Right cardiac atrium (tissue), 5 donors: ENCODE results near the gene TTC9B. TPM values are rescaled to one million over a fixed set of nuclear protein-coding genes. Genes with fewer than 3 reads are reported as not detected.

Experiments used
- ATAC-seq, 2 donors: fragments of 200-7000 bp; cut with Tn5 transposase; one replicate each; pipeline versions ENCODE4 v1.8.0 to v1.9.1; 2020; ENCODE audit warnings: moderate library complexity in 2 of 2, mild to moderate bottlenecking in 1 of 2
- DNase-seq, 3 donors: peaks; one replicate each; pipeline ENCODE4 v3.0.0-alpha.2; 2020
- H3K27ac ChIP-seq: one replicate; pipeline ENCODE4 v1.5.1; 2013; ENCODE audit warnings: mild to moderate bottlenecking, low read length, control low read depth, moderate library complexity
- H3K27me3 ChIP-seq: one replicate; pipeline ENCODE4 v1.6.1; 2013; ENCODE audit not compliant: control insufficient read depth, insufficient read depth
- H3K4me1 ChIP-seq: one replicate; pipeline ENCODE4 v1.6.1; 2013; ENCODE audit warnings: low read length; ENCODE audit not compliant: control insufficient read depth, insufficient read depth
- H3K4me3 ChIP-seq: one replicate; pipeline ENCODE4 v1.5.1; 2013; ENCODE audit warnings: low read length, control low read depth
- H3K9me3 ChIP-seq: one replicate; pipeline ENCODE4 v1.6.1; 2013; ENCODE audit warnings: low read length; ENCODE audit not compliant: control insufficient read depth
- WGBS: extraction: QIAGEN DNeasy Blood & Tissue Kit; methylation state at CpG from one replicate; pipeline ENCODE4 v1.1.7; 2013; 5-methylcytosine and 5-hydroxymethylcytosine counted together
- intact Hi-C, 4 donors: fragments of 100-400 bp; cut with DNase I; formaldehyde crosslinking; loops; one replicate each; pipeline versions ENCODE4 v1.11.0 to v1.14.0; 2022 to 2023
- polyA plus RNA-seq: library from polyadenylated mRNA; stranded (reverse); fragments of 200-250 nt; gene quantifications from one replicate; pipeline ENCODE4 v1.2.3, GENCODE V29; 2013
- total RNA-seq, 4 donors: library from RNA; stranded (reverse); fragmentation: NEBNext Ultra II Directional; extraction: Animal tissue kit (Norgen Biotek cat#: 25700); gene quantifications; one replicate each; pipeline ENCODE4 v1.2.1, GENCODE V29; 2021
- donor health status: healthy with polysubstance abuse.
- donor health status: DM: no; HTN: yes; CAD: no.
- donor health status: DM: no; HTN: no; CAD: no.
- donor health status: DM: no; HTN: yes; CAD: no; lungs with severe emphysema.
- donor health status: DM: yes; HTN: yes; CAD: no.

The TTC9B gene
- total and polyA plus RNA-seq, 5 donors = 0.11 TPM; not detected in 4

- ATAC-seq (no peak), DNase-seq (peak in 1 of 3 donors; percentile 40)
- H3K4me1 ChIP-seq = peaks cover 4% of the 10 kb centered on the region
Measured at GRCh38 chr19:40247735-40248262, 29.6 kb upstream of the TTC9B start.

GRCh38 chr19:40247178-40247577 is 29.0 kb upstream of the TTC9B start:
- DNase-seq = peak in 1 of 3 donors; percentile 11
- Histone ChIP-seq H3K4me3 (no peak overlapping the region), H3K27ac (no peak overlapping the region), H3K9me3 (no peaks in the 10 kb centered on the region), H3K4me1 (peaks cover 8% of the 10 kb centered on the region), H3K27me3 (no peaks in the 10 kb centered on the region)
- 86% methylated on average over 6 of the region's 6 CpGs for WGBS
- ATAC-seq = no peak
- intact Hi-C loops = no loop called here

More at GRCh38 chr19:40247735-40248262, 29.6 kb upstream of the TTC9B start:
- Histone ChIP-seq H3K27me3 (no peaks in the 10 kb centered on the region), H3K4me3 (no peak overlapping the region), H3K9me3 (no peaks in the 10 kb centered on the region), H3K27ac (no peak overlapping the region)
- intact Hi-C loops = no loop called here
- 79% methylated on average over 12 of the region's 12 CpGs for WGBS

- peaks cover 9% of the 10 kb centered on the region for H3K4me1 ChIP-seq
- H3K4me3 ChIP-seq = no peak overlapping the region
- no peaks in the 10 kb centered on the region for H3K27me3 ChIP-seq
- ATAC-seq (no peak), DNase-seq (peak in 1 of 3 donors; percentile 35)
- H3K9me3 ChIP-seq = no peaks in the 10 kb centered on the region
- intact Hi-C loops = no loop called here
- H3K27ac ChIP-seq = no peak overlapping the region
- WGBS = 92% methylated on average over 16 of the region's 16 CpGs
Measured at GRCh38 chr19:40246292-40247073, 28.3 kb upstream of the TTC9B start.

DNA sequence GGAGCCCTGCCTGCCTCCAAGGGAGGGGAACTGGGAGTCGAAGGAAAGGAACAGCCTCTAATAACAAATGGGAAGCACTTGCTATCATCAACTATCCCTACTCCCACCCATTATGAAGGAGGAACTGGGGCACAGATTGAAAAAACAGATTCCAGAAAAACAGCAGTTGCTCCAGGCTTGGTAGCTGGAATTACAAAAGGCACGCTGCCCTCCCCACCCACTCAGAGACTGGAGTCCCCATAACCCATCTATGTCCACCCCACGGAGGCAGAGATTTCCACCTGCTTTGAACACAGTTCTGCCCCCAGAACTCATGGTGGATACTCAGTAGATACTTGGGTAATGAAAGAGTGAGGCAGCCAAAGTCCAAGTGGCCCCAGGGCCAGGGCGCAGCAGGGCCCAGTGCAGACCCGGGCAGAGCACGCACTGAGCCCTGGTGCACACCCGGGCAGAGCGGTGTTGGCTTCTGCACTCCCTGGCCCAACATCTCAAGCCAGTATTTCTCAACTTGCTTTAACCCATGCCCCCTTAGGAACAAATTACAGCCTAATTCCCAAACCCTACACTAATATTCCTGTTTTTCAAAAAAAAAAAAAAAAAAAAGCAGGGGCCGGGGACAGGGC is 27.4 kb upstream of the TTC9B start:
- peak in 1 of 3 donors; percentile 46 for DNase-seq
- H3K4me3 ChIP-seq = no peak overlapping the region
- H3K9me3 ChIP-seq = no peaks in the 10 kb centered on the region
- intact Hi-C loops = no loop called here
- no peak for ATAC-seq
- peaks cover 9% of the 10 kb centered on the region for H3K4me1 ChIP-seq
- WGBS = 67% methylated on average over 9 of the region's 9 CpGs
- no peaks in the 10 kb centered on the region for H3K27me3 ChIP-seq
- no peak overlapping the region for H3K27ac ChIP-seq

DNA sequence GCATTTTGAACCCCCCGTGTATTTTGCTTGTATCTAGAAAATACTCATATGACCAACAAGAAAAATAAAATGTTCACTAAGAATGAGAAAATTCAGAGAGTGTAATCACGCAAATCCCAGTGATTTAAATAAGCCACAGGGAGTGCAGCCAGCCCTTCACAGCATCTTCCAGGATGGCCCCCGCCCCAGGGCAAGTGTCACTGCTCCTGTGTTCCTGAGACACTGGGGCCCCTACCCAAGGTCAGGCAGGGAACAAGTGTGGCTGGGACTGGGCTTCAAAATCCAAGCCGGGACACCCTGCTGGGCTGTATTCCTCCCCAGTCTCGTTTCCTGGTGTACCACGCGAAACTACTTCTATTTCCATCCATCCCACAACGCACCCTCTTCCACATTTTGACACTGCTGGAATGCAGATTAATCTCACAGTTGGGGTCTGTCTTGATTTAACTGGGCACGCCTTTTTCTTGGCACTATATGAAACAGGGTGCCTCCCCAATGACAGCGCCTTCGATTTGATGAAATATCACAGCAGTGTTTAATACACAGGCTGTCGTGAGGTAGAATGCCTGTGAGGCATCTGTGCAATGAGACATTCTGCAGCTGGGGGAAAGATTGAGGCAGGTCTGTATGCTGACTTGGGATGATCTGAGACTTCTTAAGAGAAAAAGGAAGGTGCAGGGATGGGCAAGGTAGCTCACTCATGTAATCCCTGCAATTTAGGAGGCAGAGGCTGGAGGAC is 26.6 kb upstream of the TTC9B start:
- Histone ChIP-seq H3K27me3 (no peaks in the 10 kb centered on the region), H3K4me3 (no peak overlapping the region), H3K9me3 (no peaks in the 10 kb centered on the region), H3K4me1 (peaks cover 9% of the 10 kb centered on the region), H3K27ac (no peak overlapping the region)
- WGBS = 69% methylated on average over 12 of the region's 12 CpGs
- DNase-seq (no peak), ATAC-seq (no peak)
- intact Hi-C loops = no loop called here

DNA sequence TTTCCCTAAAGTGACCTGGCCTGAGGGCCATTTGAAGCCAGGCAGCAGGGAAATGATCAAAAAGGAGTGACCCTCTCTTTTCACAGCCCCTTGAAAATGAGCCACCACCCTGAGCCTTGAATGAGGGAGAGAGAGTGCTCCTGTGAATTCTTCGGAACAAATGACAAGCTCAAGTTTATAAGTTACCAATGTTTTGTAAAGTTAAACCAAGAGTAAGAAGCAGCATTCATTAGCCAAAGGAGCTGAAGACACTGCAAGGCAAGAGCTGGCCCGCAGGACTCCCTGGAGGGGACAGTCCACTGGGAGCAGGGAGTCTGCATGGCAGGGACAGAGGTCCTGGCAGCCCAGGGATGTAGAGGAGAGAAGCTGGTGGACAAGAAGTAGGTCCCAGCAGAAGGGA is 25.0 kb upstream of the TTC9B start:
- no peaks in the 10 kb centered on the region for H3K9me3 ChIP-seq
- no peaks in the 10 kb centered on the region for H3K27me3 ChIP-seq
- H3K4me1 ChIP-seq = peaks cover 9% of the 10 kb centered on the region
- 95% methylated on average over 2 of the region's 2 CpGs for WGBS
- ATAC-seq (no peak), DNase-seq (peak in 1 of 3 donors; percentile 33)
- no peak overlapping the region for H3K27ac ChIP-seq
- intact Hi-C loops = no loop called here
- H3K4me3 ChIP-seq = no peak overlapping the region

GRCh38 chr19:40242480-40242879 is 24.3 kb upstream of the TTC9B start:
- Histone ChIP-seq H3K9me3 (no peaks in the 10 kb centered on the region), H3K4me3 (no peak overlapping the region), H3K27ac (peak overlapping the region; percentile 10), H3K27me3 (no peaks in the 10 kb centered on the region), H3K4me1 (peaks cover 9% of the 10 kb centered on the region)
- intact Hi-C loops = no loop called here
- ATAC-seq (peak in 1 of 2 donors; percentile 2), DNase-seq (peak in 1 of 3 donors; percentile 57)
- 70% methylated on average over 12 of the region's 12 CpGs for WGBS

DNA sequence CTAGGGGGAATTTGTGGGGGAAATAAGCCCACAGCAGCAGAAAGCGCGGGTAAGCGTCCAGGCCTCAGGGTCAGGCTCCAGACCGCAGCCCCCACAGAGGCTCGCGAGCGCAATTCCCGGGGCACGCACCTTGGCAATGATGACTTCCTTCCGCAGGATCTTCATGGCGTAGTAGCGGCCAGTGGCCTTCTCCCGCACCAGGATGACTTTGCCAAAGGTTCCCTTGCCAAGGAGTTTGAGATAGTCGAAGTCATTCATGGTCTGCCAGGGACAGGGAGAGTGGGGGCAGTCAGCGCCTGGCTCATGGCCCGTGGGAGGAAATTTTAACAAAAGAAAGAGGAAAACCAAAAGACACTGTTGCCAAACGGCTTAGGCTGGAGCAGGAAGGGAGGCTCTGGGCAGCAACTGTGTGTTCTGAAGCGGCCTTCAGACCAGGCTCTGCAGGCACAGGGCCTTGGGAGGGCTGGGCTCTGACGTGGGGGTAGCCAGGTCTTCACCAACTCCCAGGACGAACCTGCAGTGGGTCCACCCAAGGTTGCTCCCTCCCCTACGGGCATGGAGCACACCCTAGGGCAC is 23.7 kb upstream of the TTC9B start:
- intact Hi-C loops = no loop called here
- Histone ChIP-seq H3K27me3 (no peaks in the 10 kb centered on the region), H3K4me1 (peaks cover 9% of the 10 kb centered on the region), H3K9me3 (no peaks in the 10 kb centered on the region), H3K4me3 (no peak overlapping the region), H3K27ac (peak overlapping the region; percentile 45)
- WGBS = 22% methylated on average over 21 of the region's 21 CpGs
- DNase-seq = peak; percentile 85 to 92 (median 90)
- peak; percentile 90 to 93 for ATAC-seq

DNA sequence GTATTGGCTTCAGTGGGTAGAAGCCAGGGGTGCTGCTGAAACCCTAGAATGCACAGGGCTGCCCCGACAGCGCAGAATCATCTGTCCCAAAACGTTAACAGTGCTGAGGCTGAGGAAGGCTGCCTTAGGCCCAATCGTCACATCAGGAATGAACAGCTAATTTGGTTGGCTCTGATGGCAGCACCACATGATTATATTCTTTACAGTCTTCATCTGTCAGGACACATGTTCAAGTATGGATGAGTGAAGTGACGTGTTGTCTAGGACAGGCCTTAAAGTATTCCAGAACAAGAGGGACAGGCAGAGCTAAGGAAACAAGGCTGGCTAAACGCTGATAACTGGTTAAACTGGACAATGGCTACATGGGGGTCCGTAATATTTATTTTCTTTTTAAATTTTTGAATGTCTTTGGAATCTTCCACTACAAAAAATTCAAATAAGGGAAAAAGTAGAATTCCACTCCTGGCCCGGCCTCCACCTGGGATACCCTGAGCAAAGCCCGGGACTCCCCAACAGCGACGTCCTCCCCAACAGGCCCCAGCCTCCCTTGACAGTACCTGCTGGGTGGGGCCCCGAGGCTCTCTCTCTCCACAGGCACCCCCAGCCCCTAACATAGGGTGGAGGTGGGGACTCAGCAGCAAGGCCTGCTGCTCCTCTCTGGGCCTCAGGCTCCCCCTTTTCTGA is 23.1 kb upstream of the TTC9B start:
- Histone ChIP-seq H3K27ac (peak overlapping the region; percentile 45), H3K4me3 (no peak overlapping the region), H3K9me3 (no peaks in the 10 kb centered on the region), H3K27me3 (no peaks in the 10 kb centered on the region), H3K4me1 (peaks cover 9% of the 10 kb centered on the region)
- DNase-seq (peak in 1 of 3 donors; percentile 61), ATAC-seq (peak in 1 of 2 donors; percentile 12)
- WGBS = 69% methylated on average over 12 of the region's 12 CpGs
- intact Hi-C loops = no loop called here

DNA sequence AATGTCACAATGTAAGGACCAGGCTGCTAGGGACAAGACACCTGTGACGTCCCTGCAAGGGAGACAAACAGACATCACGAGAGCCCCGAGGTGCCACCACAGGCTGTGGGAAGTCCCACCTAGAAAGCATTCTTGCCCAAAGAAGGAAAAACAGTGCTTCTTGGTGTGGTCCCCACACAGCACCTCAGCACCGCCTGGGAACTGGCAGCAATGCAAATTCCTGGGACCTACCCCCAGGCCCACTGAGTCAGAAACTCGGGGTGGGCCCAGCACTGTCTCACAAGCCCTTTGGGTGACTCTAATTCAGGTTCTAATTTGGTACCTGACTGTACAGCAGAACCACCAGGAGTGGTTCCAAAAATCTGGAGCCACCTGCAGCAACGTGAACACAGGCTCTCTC is 22.1 kb upstream of the TTC9B start:
- H3K4me1 ChIP-seq = peaks cover 7% of the 10 kb centered on the region
- ATAC-seq (no peak), DNase-seq (peak in 1 of 3 donors; percentile 6)
- H3K9me3 ChIP-seq = no peaks in the 10 kb centered on the region
- WGBS = 90% methylated on average over 6 of the region's 6 CpGs
- H3K27me3 ChIP-seq = no peaks in the 10 kb centered on the region
- H3K27ac ChIP-seq = no peak overlapping the region
- no peak overlapping the region for H3K4me3 ChIP-seq
- intact Hi-C loops = no loop called here
